Caco-2 (cell line): ENCODE data around the gene ERCC5. TPM values are rescaled to one million over a fixed set of nuclear protein-coding genes. Genes with fewer than 3 reads are reported as not detected.

Source experiments
- BruUV-seq: library from RNA; stranded (reverse); fragments of 400-500 nt; replicated peaks from 2 replicates; lab custom pipeline; 2021; lab: Mats Ljungman, UMichigan
- CTCF ChIA-PET: fragments of 300-600 bp; sonication (Branson Sonifier 250); formaldehyde crosslinking; loops from one replicate; lab custom pipeline; 2022; ENCODE audit warnings: antibody characterized with exemption; lab: Charles Lee
- POLR2A ChIA-PET: fragments of 300-600 bp; sonication (Branson Sonifier 250); formaldehyde crosslinking; loops from one replicate; lab custom pipeline; 2022; ENCODE audit warnings: antibody characterized with exemption; lab: Charles Lee
- DNase-seq, 2 experiments: peaks; one replicate each; pipeline versions ENCODE4 v3.0.0 to v3.0.0-alpha.2; 2020 to 2022
- H3K27me3 ChIP-seq: replicated peaks from 2 replicates; pipeline ENCODE4 v1.6.0; 2011; ENCODE audit warnings: low read length; ENCODE audit not compliant: control insufficient read depth, insufficient read depth
- H3K36me3 ChIP-seq: 2 replicates; pipeline ENCODE4 v1.5.1; 2011; ENCODE audit warnings: low read length; ENCODE audit not compliant: control insufficient read depth, insufficient read depth
- H3K4me1 ChIP-seq: fragments of 250-450 bp; sonication (Bioruptor Pico); 2 replicates; pipeline ENCODE4 v1.5.1; 2020; ENCODE audit warnings: mild to moderate bottlenecking
- H3K4me3 ChIP-seq: 2 replicates; pipeline ENCODE4 v1.5.1; 2011; ENCODE audit warnings: low read depth, mild to moderate bottlenecking, control low read depth, low read length
- H3K9me3 ChIP-seq: fragments of 250-450 bp; sonication (Bioruptor Pico); 2 replicates; pipeline ENCODE4 v1.5.1; 2020; ENCODE audit warnings: mild to moderate bottlenecking, moderate library complexity
- H3K27ac Mint-ChIP-seq: one replicate; pipeline ENCODE4 v1.8.0; 2022; ENCODE audit warnings: mixed read lengths; ENCODE audit not compliant: unreplicated experiment
- H3K27me3 Mint-ChIP-seq: one replicate; pipeline ENCODE4 v1.8.0; 2022; ENCODE audit warnings: mixed read lengths; ENCODE audit not compliant: insufficient read depth, unreplicated experiment
- H3K36me3 Mint-ChIP-seq: one replicate; pipeline ENCODE4 v1.8.0; 2022; ENCODE audit warnings: mild to moderate bottlenecking, mixed read lengths; ENCODE audit not compliant: insufficient read depth, unreplicated experiment
- H3K4me1 Mint-ChIP-seq: one replicate; pipeline ENCODE4 v1.8.0; 2022; ENCODE audit warnings: low read depth, mixed read lengths; ENCODE audit not compliant: unreplicated experiment
- H3K4me3 Mint-ChIP-seq: one replicate; pipeline ENCODE4 v1.8.0; 2022; ENCODE audit warnings: mild to moderate bottlenecking, moderate library complexity, mixed read lengths; ENCODE audit not compliant: unreplicated experiment
- H3K9me3 Mint-ChIP-seq: one replicate; pipeline ENCODE4 v1.8.0; 2022; ENCODE audit warnings: mixed read lengths; ENCODE audit not compliant: unreplicated experiment
- intact Hi-C: fragments of 100-400 bp; cut with micrococcal nuclease; formaldehyde crosslinking; loops from one replicate; pipeline ENCODE4 v1.10.0; 2022; ENCODE audit not compliant: unreplicated experiment
- total RNA-seq: library from RNA; stranded (reverse); gene quantifications from 2 replicates; pipeline ENCODE4 v1.2.3, GENCODE V29; 2022
- TF ChIP-seq, protein P1 (sequence below), 2 experiments: fragments of 200-600 bp in 1 of 2; IDR thresholded peaks; 1 replicate in 1 of 2; 2 replicates in 1 of 2; pipeline versions ENCODE4 v1.5.1 to v1.8.0; 2011 to 2022; ENCODE audit warnings: antibody characterized with exemption in 1 of 2, control low read depth in 1 of 2, inconsistent platforms in 1 of 2, low read depth in 1 of 2, low read length in 1 of 2, mild to moderate bottlenecking in 1 of 2, moderate library complexity in 1 of 2; ENCODE audit not compliant: insufficient read depth in 1 of 2, severe bottlenecking in 1 of 2, unreplicated experiment in 1 of 2

ERCC5 gene
- total RNA-seq, 1 experiment from 2014 or later: 31.4 TPM

DNA sequence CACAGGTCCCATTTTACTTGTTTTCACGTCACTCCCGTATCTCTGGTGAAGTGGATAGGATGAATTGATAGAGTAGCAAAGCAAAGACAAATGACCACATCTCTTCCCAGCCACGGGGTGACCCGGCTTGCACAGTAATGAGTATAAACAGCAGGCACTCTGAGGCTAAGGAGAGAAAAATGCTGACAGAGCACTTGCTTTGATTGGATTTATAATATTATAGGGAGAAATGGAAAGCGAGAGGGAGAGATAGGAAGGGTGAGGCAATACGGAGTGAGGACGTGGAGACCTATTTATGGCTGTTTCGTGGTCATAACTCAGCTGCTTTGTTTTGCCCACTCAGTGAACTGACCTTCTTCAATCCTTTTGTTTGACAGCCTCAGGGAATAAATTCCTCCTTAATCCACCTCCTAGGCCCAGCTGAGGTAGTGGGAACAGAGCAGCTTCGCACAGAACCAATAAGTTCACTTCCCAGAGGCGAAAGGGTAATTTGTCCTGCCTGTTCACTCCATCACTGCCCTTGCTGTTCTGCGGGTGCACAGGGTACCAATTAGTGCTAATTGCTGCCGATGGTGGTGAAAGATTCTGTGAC, 68.6 kb downstream of the ERCC5 start:
- Mint-ChIP-seq H3K27me3 (no peaks in the 10 kb centered on the region), H3K9me3 (peaks cover 24% of the 10 kb centered on the region), H3K36me3 (no peaks in the 10 kb centered on the region), H3K4me1 (peaks cover 17% of the 10 kb centered on the region), H3K4me3 (no peak overlapping the region), H3K27ac (no peak overlapping the region)
- TF ChIP-seq, protein P1, sequence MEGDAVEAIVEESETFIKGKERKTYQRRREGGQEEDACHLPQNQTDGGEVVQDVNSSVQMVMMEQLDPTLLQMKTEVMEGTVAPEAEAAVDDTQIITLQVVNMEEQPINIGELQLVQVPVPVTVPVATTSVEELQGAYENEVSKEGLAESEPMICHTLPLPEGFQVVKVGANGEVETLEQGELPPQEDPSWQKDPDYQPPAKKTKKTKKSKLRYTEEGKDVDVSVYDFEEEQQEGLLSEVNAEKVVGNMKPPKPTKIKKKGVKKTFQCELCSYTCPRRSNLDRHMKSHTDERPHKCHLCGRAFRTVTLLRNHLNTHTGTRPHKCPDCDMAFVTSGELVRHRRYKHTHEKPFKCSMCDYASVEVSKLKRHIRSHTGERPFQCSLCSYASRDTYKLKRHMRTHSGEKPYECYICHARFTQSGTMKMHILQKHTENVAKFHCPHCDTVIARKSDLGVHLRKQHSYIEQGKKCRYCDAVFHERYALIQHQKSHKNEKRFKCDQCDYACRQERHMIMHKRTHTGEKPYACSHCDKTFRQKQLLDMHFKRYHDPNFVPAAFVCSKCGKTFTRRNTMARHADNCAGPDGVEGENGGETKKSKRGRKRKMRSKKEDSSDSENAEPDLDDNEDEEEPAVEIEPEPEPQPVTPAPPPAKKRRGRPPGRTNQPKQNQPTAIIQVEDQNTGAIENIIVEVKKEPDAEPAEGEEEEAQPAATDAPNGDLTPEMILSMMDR (IDR thresholded peaks at IDR 0.05; ENCODE audit: insufficient read depth in 1 of 2, low read depth in 1 of 2, low read length in 1 of 2, severe bottlenecking in 1 of 2, unreplicated experiment in 1 of 2): no peak
- Histone ChIP-seq H3K4me1 (peaks cover 8% of the 10 kb centered on the region; the same call in 1 of the 2 replicates), H3K9me3 (peaks cover 4% of the 10 kb centered on the region; the same call in 1 of the 2 replicates), H3K27me3 (no peaks in the 10 kb centered on the region), H3K4me3 (no peak overlapping the region), H3K36me3 (no peaks in the 10 kb centered on the region)
- ChIA-PET POLR2A (no interaction called here), CTCF (interaction anchor here (0.9 kb wide), 1 partner anchor 44 kb away, joined by 4 read pairs; no protein-coding TSS in a partner anchor)
- peak; percentile 21 to 45 for DNase-seq
- no TSS peak for BruUV-seq
- intact Hi-C loops: loop anchor here (10.0 kb wide), 1 partner anchor 600 kb away; no protein-coding TSS in a partner anchor

DNA sequence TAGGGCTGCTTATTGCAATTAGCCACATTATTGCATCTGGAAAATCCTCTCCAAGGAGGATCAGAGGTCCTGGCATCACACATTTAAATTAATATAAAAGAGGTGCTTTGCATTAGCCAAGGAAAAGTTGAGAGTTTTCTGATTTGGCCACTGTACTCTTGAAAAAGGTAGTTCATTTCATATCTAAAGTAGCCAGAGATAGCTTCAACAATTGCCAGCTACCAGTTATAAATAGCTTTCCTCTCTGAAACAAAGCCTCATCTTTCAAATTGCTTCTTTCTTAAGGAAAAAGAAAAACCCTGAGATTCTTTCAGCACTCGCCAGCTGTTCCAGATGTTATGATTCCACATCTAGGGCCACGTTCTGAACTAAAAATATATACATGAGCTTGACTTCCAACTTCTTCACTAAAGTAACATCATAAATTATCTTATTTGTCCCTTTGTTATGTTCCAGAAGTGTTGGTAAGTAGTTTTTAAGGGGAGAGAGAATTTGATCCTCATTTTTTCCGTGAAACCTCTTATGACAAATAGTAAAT, 69.6 kb downstream of the ERCC5 start:
- no peak for DNase-seq
- POLR2A ChIA-PET: no interaction called here
- Mint-ChIP-seq H3K27ac (no peak overlapping the region), H3K9me3 (peaks cover 24% of the 10 kb centered on the region), H3K27me3 (no peaks in the 10 kb centered on the region), H3K4me1 (peaks cover 17% of the 10 kb centered on the region), H3K36me3 (no peaks in the 10 kb centered on the region), H3K4me3 (no peak overlapping the region)
- TF ChIP-seq, protein P1 (IDR thresholded peaks at IDR 0.05; ENCODE audit: insufficient read depth in 1 of 2, low read depth in 1 of 2, low read length in 1 of 2, severe bottlenecking in 1 of 2, unreplicated experiment in 1 of 2): no peak
- no TSS peak for BruUV-seq
- intact Hi-C loops: loop anchor here (10.0 kb wide), 1 partner anchor 599 kb away; no protein-coding TSS in a partner anchor
- CTCF ChIA-PET: interaction anchor here (1.0 to 2.2 kb wide), 3 partner anchors 45 to 225 kb away, joined by 4 to 6 read pairs (median 4); no protein-coding TSS in a partner anchor
- peaks cover 8% of the 10 kb centered on the region; the same call in 1 of the 2 replicates for H3K4me1 ChIP-seq
- H3K36me3 ChIP-seq: no peaks in the 10 kb centered on the region
- no peaks in the 10 kb centered on the region for H3K27me3 ChIP-seq
- no peak overlapping the region for H3K4me3 ChIP-seq
- H3K9me3 ChIP-seq: peaks cover 4% of the 10 kb centered on the region; the same call in 1 of the 2 replicates

DNA sequence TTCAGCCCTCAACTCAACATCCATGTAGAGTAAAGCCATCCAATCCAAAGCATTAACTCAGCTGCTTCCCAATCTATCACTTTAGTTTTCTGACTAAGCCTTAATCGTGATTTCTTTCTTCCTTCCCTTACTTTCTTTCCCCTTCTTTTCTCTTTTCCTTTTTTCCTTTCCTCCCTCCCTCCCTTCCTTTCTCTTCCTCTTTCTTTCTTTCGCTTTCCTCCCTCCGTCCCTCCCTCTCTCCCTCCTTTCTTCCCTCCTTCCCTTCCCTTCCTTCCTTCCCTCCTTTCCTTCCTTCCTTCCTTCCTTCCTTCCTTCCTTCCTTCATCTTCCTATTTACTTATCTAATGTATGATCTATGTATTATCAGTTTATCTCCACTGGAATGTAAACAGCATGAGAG, 71.2 kb downstream of the ERCC5 start:
- TF ChIP-seq, protein P1 (IDR thresholded peaks at IDR 0.05; ENCODE audit: insufficient read depth in 1 of 2, low read depth in 1 of 2, low read length in 1 of 2, severe bottlenecking in 1 of 2, unreplicated experiment in 1 of 2): no peak
- Histone ChIP-seq H3K9me3 (peaks cover 4% of the 10 kb centered on the region; the same call in 1 of the 2 replicates), H3K36me3 (no peaks in the 10 kb centered on the region), H3K4me1 (peaks cover 8% of the 10 kb centered on the region; the same call in 1 of the 2 replicates), H3K27me3 (peaks cover 2% of the 10 kb centered on the region), H3K4me3 (no peak overlapping the region)
- Mint-ChIP-seq H3K9me3 (peaks cover 24% of the 10 kb centered on the region), H3K4me1 (peaks cover 17% of the 10 kb centered on the region), H3K4me3 (no peak overlapping the region), H3K36me3 (no peaks in the 10 kb centered on the region), H3K27me3 (peaks cover 2% of the 10 kb centered on the region), H3K27ac (no peak overlapping the region)
- no TSS peak for BruUV-seq
- CTCF ChIA-PET: interaction anchor here (2.2 kb wide), 1 partner anchor 223 kb away, joined by 6 read pairs; no protein-coding TSS in a partner anchor
- POLR2A ChIA-PET: no interaction called here
- intact Hi-C loops: loop anchor here (2.0 to 10.0 kb wide), 2 partner anchors 272 to 598 kb away; no protein-coding TSS in a partner anchor
- DNase-seq: no peak
